Measurements from ENCODE around the gene GPC6. TPM values are rescaled to one million over a fixed set of nuclear protein-coding genes. Genes with fewer than 3 reads are reported as not detected.

GPC6 gene
- total and polyA plus RNA-seq, 9 of the 15 experiments (the other 6 are each of a cell fraction or from before 2014, with no cell fraction given): under 0.01 to 0.20 (median 0.01) TPM; not detected in 4

DNA sequence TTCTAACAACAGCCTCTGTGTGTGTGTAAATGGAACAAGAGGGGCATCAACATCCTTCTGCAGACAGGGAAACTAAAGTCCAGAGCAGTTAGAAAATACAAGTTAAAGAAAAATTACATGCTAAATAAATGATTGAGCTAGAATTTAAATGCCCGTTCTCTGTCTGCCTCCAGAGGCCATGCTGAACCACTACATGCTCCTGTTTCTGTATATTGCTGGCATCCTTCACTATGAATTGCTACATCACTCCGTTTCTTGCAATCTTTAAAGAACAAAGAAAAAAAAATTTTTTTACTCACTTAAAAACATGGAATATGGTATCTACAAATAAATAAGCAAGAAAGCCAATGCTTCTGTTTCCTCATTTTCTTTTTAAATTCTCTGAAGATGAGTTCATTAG lies 1205.0 kb downstream of the GPC6 start:
- H3K9ac ChIP-seq (ENCODE audit: insufficient read depth in 1 of 2, low read depth in 2 of 2, low read length in 2 of 2): no peak overlapping the region
- no peak overlapping the region for H3K4me2 ChIP-seq (ENCODE audit: insufficient read depth, low read length)
- WGBS (ENCODE audit: insufficient coverage, low coverage, missing lambda C conversion rate): 19% methylated on average over 2 of the region's 2 CpGs
- in situ Hi-C loops (cut with MboI): no loop called here
- H4K20me1 ChIP-seq (replicated peaks; ENCODE audit: control insufficient read depth, insufficient read depth, low read length): no peaks in the 10 kb centered on the region
- intact Hi-C loops (cut with micrococcal nuclease): loop anchor here (10.0 kb wide), 2 partner anchors 523 to 973 kb away; no protein-coding TSS in a partner anchor
- H3K4me1 ChIP-seq (replicated peaks in 1 of 2; ENCODE audit: control insufficient read depth in 2 of 2, insufficient read depth in 2 of 2, low read length in 2 of 2): peaks cover 0 to 6% of the 10 kb centered on the region in 2 experiments; a peak in 4 of 5 replicates
- H3K79me2 ChIP-seq (ENCODE audit: control insufficient read depth, insufficient read depth, low read length): no peaks in the 10 kb centered on the region
- H2AFZ ChIP-seq (ENCODE audit: low read depth, low read length): no peak overlapping the region
- FAIRE-seq (no peak), DNase-seq (ENCODE audit: extremely low read depth in 1 of 4, low spot score in 3 of 4) (no peak), ATAC-seq (no peak)
- no peaks in the 10 kb centered on the region for H3K9me1 ChIP-seq (ENCODE audit: control insufficient read depth, insufficient read depth, low read length)
- CTCF ChIA-PET (ENCODE audit: low intra/inter-chr PET ratio): no interaction called here
- no peaks in the 10 kb centered on the region for H3K9me3 ChIP-seq (replicated peaks; ENCODE audit: control insufficient read depth, insufficient read depth, low read depth, low read length)
- H3K27me3 ChIP-seq (ENCODE audit: control insufficient read depth in 2 of 2, insufficient read depth in 2 of 2, low read length in 2 of 2): no peaks in the 10 kb centered on the region
- no peaks in the 10 kb centered on the region for H3K36me3 ChIP-seq (ENCODE audit: control insufficient read depth, insufficient read depth, low read length)
- no peak overlapping the region for H3K4me3 ChIP-seq
- H3K27ac ChIP-seq (ENCODE audit: extremely low read depth, low read depth, low read length): no peak overlapping the region
- no TSS peak for BruUV-seq (replicated peaks)
- POLR2A ChIA-PET: interaction anchor here (2.5 kb wide), 1 partner anchor 9 kb away, joined by 9 read pairs; no protein-coding TSS in a partner anchor
- no peak for TF ChIP-seq FOXJ2 (tag; IDR thresholded peaks at IDR 0.05)
- no peak for TF ChIP-seq MAFG (tag; conservative IDR thresholded peaks at IDR 0.05)
- TF ChIP-seq KLF1 (tag; IDR thresholded peaks at IDR 0.05): no peak
- TF ChIP-seq, protein P1, sequence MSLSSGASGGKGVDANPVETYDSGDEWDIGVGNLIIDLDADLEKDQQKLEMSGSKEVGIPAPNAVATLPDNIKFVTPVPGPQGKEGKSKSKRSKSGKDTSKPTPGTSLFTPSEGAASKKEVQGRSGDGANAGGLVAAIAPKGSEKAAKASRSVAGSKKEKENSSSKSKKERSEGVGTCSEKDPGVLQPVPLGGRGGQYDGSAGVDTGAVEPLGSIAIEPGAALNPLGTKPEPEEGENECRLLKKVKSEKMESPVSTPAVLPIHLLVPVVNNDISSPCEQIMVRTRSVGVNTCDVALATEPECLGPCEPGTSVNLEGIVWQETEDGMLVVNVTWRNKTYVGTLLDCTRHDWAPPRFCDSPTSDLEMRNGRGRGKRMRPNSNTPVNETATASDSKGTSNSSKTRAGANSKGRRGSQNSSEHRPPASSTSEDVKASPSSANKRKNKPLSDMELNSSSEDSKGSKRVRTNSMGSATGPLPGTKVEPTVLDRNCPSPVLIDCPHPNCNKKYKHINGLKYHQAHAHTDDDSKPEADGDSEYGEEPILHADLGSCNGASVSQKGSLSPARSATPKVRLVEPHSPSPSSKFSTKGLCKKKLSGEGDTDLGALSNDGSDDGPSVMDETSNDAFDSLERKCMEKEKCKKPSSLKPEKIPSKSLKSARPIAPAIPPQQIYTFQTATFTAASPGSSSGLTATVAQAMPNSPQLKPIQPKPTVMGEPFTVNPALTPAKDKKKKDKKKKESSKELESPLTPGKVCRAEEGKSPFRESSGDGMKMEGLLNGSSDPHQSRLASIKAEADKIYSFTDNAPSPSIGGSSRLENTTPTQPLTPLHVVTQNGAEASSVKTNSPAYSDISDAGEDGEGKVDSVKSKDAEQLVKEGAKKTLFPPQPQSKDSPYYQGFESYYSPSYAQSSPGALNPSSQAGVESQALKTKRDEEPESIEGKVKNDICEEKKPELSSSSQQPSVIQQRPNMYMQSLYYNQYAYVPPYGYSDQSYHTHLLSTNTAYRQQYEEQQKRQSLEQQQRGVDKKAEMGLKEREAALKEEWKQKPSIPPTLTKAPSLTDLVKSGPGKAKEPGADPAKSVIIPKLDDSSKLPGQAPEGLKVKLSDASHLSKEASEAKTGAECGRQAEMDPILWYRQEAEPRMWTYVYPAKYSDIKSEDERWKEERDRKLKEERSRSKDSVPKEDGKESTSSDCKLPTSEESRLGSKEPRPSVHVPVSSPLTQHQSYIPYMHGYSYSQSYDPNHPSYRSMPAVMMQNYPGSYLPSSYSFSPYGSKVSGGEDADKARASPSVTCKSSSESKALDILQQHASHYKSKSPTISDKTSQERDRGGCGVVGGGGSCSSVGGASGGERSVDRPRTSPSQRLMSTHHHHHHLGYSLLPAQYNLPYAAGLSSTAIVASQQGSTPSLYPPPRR (CRISPR knock-in tag; IDR thresholded peaks at IDR 0.05; ENCODE audit: borderline replicate concordance): no peak
- TF ChIP-seq EGR1 (conservative IDR thresholded peaks at IDR 0.05): no peak
- TF ChIP-seq TAL1 (IDR thresholded peaks at IDR 0.05): no peak
- TF ChIP-seq ZFPM2 (CRISPR knock-in tag; IDR thresholded peaks at IDR 0.05): no peak
- TF ChIP-seq XRCC4 (IDR thresholded peaks at IDR 0.05; ENCODE audit: extremely low read depth, insufficient read depth, insufficient read length): no peak
- TF ChIP-seq, protein P2, sequence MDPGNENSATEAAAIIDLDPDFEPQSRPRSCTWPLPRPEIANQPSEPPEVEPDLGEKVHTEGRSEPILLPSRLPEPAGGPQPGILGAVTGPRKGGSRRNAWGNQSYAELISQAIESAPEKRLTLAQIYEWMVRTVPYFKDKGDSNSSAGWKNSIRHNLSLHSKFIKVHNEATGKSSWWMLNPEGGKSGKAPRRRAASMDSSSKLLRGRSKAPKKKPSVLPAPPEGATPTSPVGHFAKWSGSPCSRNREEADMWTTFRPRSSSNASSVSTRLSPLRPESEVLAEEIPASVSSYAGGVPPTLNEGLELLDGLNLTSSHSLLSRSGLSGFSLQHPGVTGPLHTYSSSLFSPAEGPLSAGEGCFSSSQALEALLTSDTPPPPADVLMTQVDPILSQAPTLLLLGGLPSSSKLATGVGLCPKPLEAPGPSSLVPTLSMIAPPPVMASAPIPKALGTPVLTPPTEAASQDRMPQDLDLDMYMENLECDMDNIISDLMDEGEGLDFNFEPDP (CRISPR knock-in tag; IDR thresholded peaks at IDR 0.05): no peak
- TF ChIP-seq POLR2AphosphoS5 (IDR thresholded peaks at IDR 0.05; ENCODE audit: control insufficient read depth, insufficient read depth, low read depth, low read length): no peak
- TF ChIP-seq POLR2AphosphoS2 (IDR thresholded peaks at IDR 0.05; ENCODE audit: low read length): no peak
- TF ChIP-seq ZFP36 (IDR thresholded peaks at IDR 0.05; ENCODE audit: low read depth, low read length, partially characterized antibody): no peak
- TF ChIP-seq SLC30A9 (CRISPR knock-in tag; IDR thresholded peaks at IDR 0.05): no peak
- no peak for TF ChIP-seq ZNF436 (CRISPR knock-in tag; IDR thresholded peaks at IDR 0.05)
- TF ChIP-seq, protein P3, sequence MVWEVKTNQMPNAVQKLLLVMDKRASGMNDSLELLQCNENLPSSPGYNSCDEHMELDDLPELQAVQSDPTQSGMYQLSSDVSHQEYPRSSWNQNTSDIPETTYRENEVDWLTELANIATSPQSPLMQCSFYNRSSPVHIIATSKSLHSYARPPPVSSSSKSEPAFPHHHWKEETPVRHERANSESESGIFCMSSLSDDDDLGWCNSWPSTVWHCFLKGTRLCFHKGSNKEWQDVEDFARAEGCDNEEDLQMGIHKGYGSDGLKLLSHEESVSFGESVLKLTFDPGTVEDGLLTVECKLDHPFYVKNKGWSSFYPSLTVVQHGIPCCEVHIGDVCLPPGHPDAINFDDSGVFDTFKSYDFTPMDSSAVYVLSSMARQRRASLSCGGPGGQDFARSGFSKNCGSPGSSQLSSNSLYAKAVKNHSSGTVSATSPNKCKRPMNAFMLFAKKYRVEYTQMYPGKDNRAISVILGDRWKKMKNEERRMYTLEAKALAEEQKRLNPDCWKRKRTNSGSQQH (CRISPR knock-in tag; IDR thresholded peaks at IDR 0.05): no peak
- TF ChIP-seq PTBP1 (IDR thresholded peaks at IDR 0.05; ENCODE audit: low read depth, low read length): no peak
- TF ChIP-seq ELF4 (CRISPR knock-in tag; IDR thresholded peaks at IDR 0.05): no peak
- TF ChIP-seq ZNF785 (CRISPR knock-in tag; IDR thresholded peaks at IDR 0.05): no peak
